ENCODE data around the gene RAMP1. TPM values are rescaled to one million over a fixed set of nuclear protein-coding genes. Genes with fewer than 3 reads are reported as not detected.
A peak's percentile ranks its signal among the peaks of the same experiment; 100 is the strongest.

RAMP1 gene
- total and polyA plus RNA-seq, 2 of the 4 experiments (the other 2 are of a cell fraction): 15.8 to 77.1 TPM

- H2AK9ac ChIP-seq (replicated peaks; ENCODE audit: low read depth, low read length, poor library complexity): peak overlapping the region; percentile 96
- H3K4ac ChIP-seq (ENCODE audit: low read depth, low read length): peak overlapping the region; percentile 98
- H3K27ac ChIP-seq (ENCODE audit: insufficient read depth, low read length): peak overlapping the region; percentile 79
- H3K36me3 ChIP-seq (ENCODE audit: control insufficient read depth, insufficient read depth, low read length): no peaks in the 10 kb centered on the region
- no peaks in the 10 kb centered on the region for H3K27me3 ChIP-seq (ENCODE audit: control insufficient read depth, insufficient read depth, low read length)
- peak overlapping the region; percentile 86 for H3K23ac ChIP-seq (ENCODE audit: low read depth, low read length)
- peak overlapping the region; percentile 94 for H4K91ac ChIP-seq (ENCODE audit: insufficient read depth, low read depth, low read length)
- TF ChIP-seq BHLHE40 (IDR thresholded peaks at IDR 0.05; ENCODE audit: low read depth, low read length): no peak
- no peak for TF ChIP-seq NFE2L2 (IDR thresholded peaks at IDR 0.05; ENCODE audit: low read depth, low read length)
- TF ChIP-seq RAD21 (IDR thresholded peaks at IDR 0.05; ENCODE audit: low read length): no peak
- no peak for TF ChIP-seq USF2 (IDR thresholded peaks at IDR 0.05; ENCODE audit: low read depth, low read length)
- TF ChIP-seq MAFK (IDR thresholded peaks at IDR 0.05; ENCODE audit: low read depth, low read length): no peak
- TF ChIP-seq CEBPB (IDR thresholded peaks at IDR 0.05; ENCODE audit: low read depth, low read length): no peak
- no peak for TF ChIP-seq FOS (IDR thresholded peaks at IDR 0.05; ENCODE audit: low read depth, low read length)
- TF ChIP-seq CHD1 (IDR thresholded peaks at IDR 0.05; ENCODE audit: low read depth, low read length): no peak
- 0 out of 2 replicates have a peak, but pooled peaks have one; percentile 4 for TF ChIP-seq CTCF (conservative IDR thresholded peaks at IDR 0.05; ENCODE audit: low read depth, low read length)
- peak overlapping the region; percentile 85 for H4K5ac ChIP-seq (ENCODE audit: low read depth, low read length)
- peak overlapping the region; percentile 95 for H2BK5ac ChIP-seq (ENCODE audit: low read depth, low read length, poor library complexity, severe bottlenecking)
- peak overlapping the region; percentile 74 to 93 for H4K8ac ChIP-seq (ENCODE audit: low read depth in 2 of 2, low read length in 2 of 2)
- no TSS peak for BruUV-seq (replicated peaks)
- no peaks in the 10 kb centered on the region for H3K9me3 ChIP-seq (ENCODE audit: control insufficient read depth, insufficient read depth, low read length)
- ATAC-seq (ENCODE audit: low read depth): peak; percentile 45
- dilution Hi-C loops (cut with HindIII; ENCODE audit: low sequenced_read_pairs, unreplicated experiment): no loop called here
- H3K4me3 ChIP-seq (ENCODE audit: insufficient read depth, low read depth, low read length): no peak overlapping the region
- H3K9me1 ChIP-seq (ENCODE audit: insufficient read depth, low read length): peaks cover 23% of the 10 kb centered on the region
- peak overlapping the region; percentile 81 for H2AFZ ChIP-seq (replicated peaks; ENCODE audit: low read length, poor library complexity)
- WGBS, 2 experiments (ENCODE audit: extremely low coverage in 2 of 2, insufficient read length in 1 of 2): no CpG with 5 or more reads among the region's 7 CpGs
- peaks cover 0 to 27% of the 10 kb centered on the region in 2 experiments; a peak in 2 of 4 replicates for H3K79me1 ChIP-seq (ENCODE audit: low read depth in 1 of 2, low read length in 2 of 2)
- ChIA-PET CTCF (no interaction called here), POLR2A (ENCODE audit: unreplicated experiment) (no interaction called here)
- H3K4me2 ChIP-seq (ENCODE audit: low read depth, low read length): peak overlapping the region; percentile 16; the same call in 1 of the 2 replicates
- in situ Hi-C loops (cut with MboI; ENCODE audit: low sequenced_read_pairs): no loop called here
- intact Hi-C loops (cut with micrococcal nuclease): no loop called here
- peak overlapping the region; percentile 92 for H2BK120ac ChIP-seq (ENCODE audit: low read depth, low read length)
- peak overlapping the region; percentile 94; the same call in 2 of the 3 replicates for H2BK15ac ChIP-seq (ENCODE audit: low read depth, low read length)
- no peaks in the 10 kb centered on the region for H4K20me1 ChIP-seq (ENCODE audit: insufficient read depth, low read length)
- H2BK20ac ChIP-seq (ENCODE audit: low read depth, low read length): peak overlapping the region; percentile 97
- peaks cover 21% of the 10 kb centered on the region for H3K4me1 ChIP-seq (ENCODE audit: control insufficient read depth, insufficient read depth, low read length)
- peak overlapping the region; percentile 94 for H3K14ac ChIP-seq (replicated peaks; ENCODE audit: low read depth, low read length)
- peak overlapping the region; percentile 70 for H3K18ac ChIP-seq (ENCODE audit: low read depth, low read length)
- no peak for DNase-seq
- H2AK5ac ChIP-seq (ENCODE audit: low read depth, low read length): peak overlapping the region; percentile 99
- H3K9ac ChIP-seq (ENCODE audit: low read depth, low read length): 0 out of 2 replicates have a peak overlapping the region, but pooled peaks have one; percentile 13
- H3K56ac ChIP-seq (ENCODE audit: extremely low read depth, insufficient read depth, low read length): peak overlapping the region; percentile 40; the same call in 1 of the 2 replicates
These were observed 6.2 kb downstream of the RAMP1 start for GRCh38 chr2:237865623-237866041.
